PC-3 (cell line): ENCODE measurements around the gene FBXL15. TPM values are rescaled to one million over a fixed set of nuclear protein-coding genes. Genes with fewer than 3 reads are reported as not detected.

Source experiments
- ATAC-seq: fragments of 200-7000 bp; cut with Tn5 transposase; 2 replicates; pipeline ENCODE4 v1.9.1; 2020; ENCODE audit warnings: mild to moderate bottlenecking, moderate library complexity
- BruUV-seq: library from RNA; stranded (reverse); fragments of 400-500 nt; replicated peaks from 2 replicates; lab custom pipeline; 2021; lab: Mats Ljungman, UMichigan
- CTCF ChIA-PET: fragments of 300-600 bp; sonication (Branson Sonifier 250); formaldehyde crosslinking; loops from one replicate; lab custom pipeline; 2022; ENCODE audit warnings: antibody characterized with exemption; lab: Charles Lee
- POLR2A ChIA-PET: fragments of 300-600 bp; sonication (Branson Sonifier 250); formaldehyde crosslinking; loops from one replicate; lab custom pipeline; 2022; ENCODE audit warnings: antibody characterized with exemption; ENCODE audit not compliant: unreplicated experiment; lab: Charles Lee
- DNase-seq: peaks from one replicate; pipeline ENCODE4 v3.0.0-alpha.2; 2015
- H2AFZ ChIP-seq: fragments of 300-600 bp; sonication (generic); 2 replicates; pipeline ENCODE4 v1.6.0; 2016; ENCODE audit warnings: antibody characterized with exemption, low read length
- H3F3A ChIP-seq: fragments of 300-600 bp; sonication (generic); one replicate; pipeline ENCODE4 v1.6.0; 2017; ENCODE audit warnings: antibody characterized with exemption, low read length, control low read depth, mild to moderate bottlenecking; ENCODE audit not compliant: unreplicated experiment
- H3K27ac ChIP-seq: fragments of 300-600 bp; sonication (generic); 2 replicates; pipeline ENCODE4 v1.5.1; 2016; ENCODE audit warnings: mild to moderate bottlenecking, low read length
- H3K27me3 ChIP-seq: fragments of 300-600 bp; sonication (generic); 2 replicates; pipeline ENCODE4 v1.6.1; 2016; ENCODE audit warnings: low read length, mixed read lengths
- H3K36me3 ChIP-seq: fragments of 300-600 bp; sonication (generic); 2 replicates; pipeline ENCODE4 v1.6.1; 2016; ENCODE audit warnings: low read depth, mixed run types, low read length, mixed read lengths
- H3K4me1 ChIP-seq: fragments of 300-600 bp; sonication (generic); 2 replicates; pipeline ENCODE4 v1.5.1; 2016; ENCODE audit warnings: low read length; ENCODE audit not compliant: insufficient read depth
- H3K4me2 ChIP-seq: fragments of 300-600 bp; sonication (generic); 2 replicates; pipeline ENCODE4 v1.6.0; 2016; ENCODE audit warnings: low read length
- H3K4me3 ChIP-seq: fragments of 300-600 bp; sonication (generic); 2 replicates; pipeline ENCODE4 v1.5.1; 2016; ENCODE audit warnings: mild to moderate bottlenecking, low read length, mixed read lengths
- H3K79me2 ChIP-seq: fragments of 300-600 bp; sonication (generic); 2 replicates; pipeline ENCODE4 v1.6.1; 2017; ENCODE audit warnings: low read length, mixed read lengths
- H3K9ac ChIP-seq: fragments of 300-600 bp; sonication (generic); 2 replicates; pipeline ENCODE4 v1.6.0; 2016; ENCODE audit warnings: mild to moderate bottlenecking, low read length
- H3K9me2 ChIP-seq: fragments of 300-600 bp; sonication (generic); replicated peaks from 2 replicates; pipeline ENCODE4 v1.6.1; 2016; ENCODE audit warnings: mixed run types, low read length, mixed read lengths
- H3K9me3 ChIP-seq: fragments of 300-600 bp; sonication (generic); 2 replicates; pipeline ENCODE4 v1.6.1; 2016; ENCODE audit warnings: low read length, mixed read lengths
- H4K20me1 ChIP-seq: fragments of 300-600 bp; sonication (generic); 2 replicates; pipeline ENCODE4 v1.6.1; 2016; ENCODE audit warnings: low read length, mixed read lengths
- EZH2 ChIP-seq: fragments of 300-600 bp; sonication (generic); IDR thresholded peaks from one replicate; pipeline ENCODE4 v1.6.1; 2017; ENCODE audit warnings: antibody characterized with exemption, mild to moderate bottlenecking, low read length; ENCODE audit not compliant: unreplicated experiment
- EZH2phosphoT487 ChIP-seq: fragments of 300-600 bp; sonication (generic); IDR thresholded peaks from 2 replicates; pipeline ENCODE4 v1.6.1; 2018; ENCODE audit warnings: mild to moderate bottlenecking, antibody characterized with exemption, low read length, borderline replicate concordance
- intact Hi-C: fragments of 100-400 bp; cut with micrococcal nuclease; formaldehyde crosslinking; loops from 2 replicates; pipeline ENCODE4 v1.9.0; 2023
- total RNA-seq: library from RNA; depleted of rRNA; stranded (reverse); fragments of >200 nt; gene quantifications from 2 replicates; pipeline ENCODE4 v1.2.3, GENCODE V29; 2014
- TF ChIP-seq, protein P1 (sequence below): fragments of 300-600 bp; sonication (generic); conservative IDR thresholded peaks from 2 replicates; pipeline ENCODE4 v1.5.1; 2017; ENCODE audit warnings: antibody characterized with exemption, low read depth, mild to moderate bottlenecking, low read length

Gene FBXL15
- total RNA-seq, 1 experiment from 2014 or later, result 12.7 TPM

DNA sequence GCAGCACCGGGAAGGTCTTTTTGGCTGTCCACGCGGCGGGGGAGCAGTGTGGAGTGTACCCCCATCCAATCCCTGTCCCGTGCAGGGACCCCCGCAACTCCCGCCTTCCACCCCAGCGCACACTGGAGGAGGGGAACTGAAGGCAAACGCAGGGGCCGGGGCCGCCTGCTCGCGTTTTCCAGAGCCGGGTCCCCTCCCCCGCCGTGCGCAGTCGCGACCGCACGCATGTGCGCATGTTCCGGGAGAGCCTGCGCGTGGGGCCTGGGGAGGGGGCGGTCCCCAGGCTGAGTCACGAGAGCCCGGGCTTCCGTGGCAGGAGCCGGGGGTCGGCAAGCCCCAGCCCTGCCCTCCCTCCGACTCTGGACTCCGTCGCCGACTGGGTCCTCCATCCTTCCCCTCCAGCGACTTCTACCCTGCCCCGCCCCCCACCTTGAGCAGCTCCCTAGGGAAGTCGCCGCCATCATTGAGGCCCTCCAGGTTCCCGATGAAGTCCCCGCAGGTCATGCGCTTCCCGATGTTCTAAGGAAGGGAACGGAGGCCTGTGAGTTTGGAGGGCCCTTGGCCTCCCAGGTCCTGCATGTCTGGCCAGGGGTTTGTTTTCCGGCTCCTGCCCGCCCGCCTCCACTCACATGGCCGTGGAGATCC lies 10.1 kb upstream of the FBXL15 start:
- H2AFZ ChIP-seq, result no peak overlapping the region

DNA sequence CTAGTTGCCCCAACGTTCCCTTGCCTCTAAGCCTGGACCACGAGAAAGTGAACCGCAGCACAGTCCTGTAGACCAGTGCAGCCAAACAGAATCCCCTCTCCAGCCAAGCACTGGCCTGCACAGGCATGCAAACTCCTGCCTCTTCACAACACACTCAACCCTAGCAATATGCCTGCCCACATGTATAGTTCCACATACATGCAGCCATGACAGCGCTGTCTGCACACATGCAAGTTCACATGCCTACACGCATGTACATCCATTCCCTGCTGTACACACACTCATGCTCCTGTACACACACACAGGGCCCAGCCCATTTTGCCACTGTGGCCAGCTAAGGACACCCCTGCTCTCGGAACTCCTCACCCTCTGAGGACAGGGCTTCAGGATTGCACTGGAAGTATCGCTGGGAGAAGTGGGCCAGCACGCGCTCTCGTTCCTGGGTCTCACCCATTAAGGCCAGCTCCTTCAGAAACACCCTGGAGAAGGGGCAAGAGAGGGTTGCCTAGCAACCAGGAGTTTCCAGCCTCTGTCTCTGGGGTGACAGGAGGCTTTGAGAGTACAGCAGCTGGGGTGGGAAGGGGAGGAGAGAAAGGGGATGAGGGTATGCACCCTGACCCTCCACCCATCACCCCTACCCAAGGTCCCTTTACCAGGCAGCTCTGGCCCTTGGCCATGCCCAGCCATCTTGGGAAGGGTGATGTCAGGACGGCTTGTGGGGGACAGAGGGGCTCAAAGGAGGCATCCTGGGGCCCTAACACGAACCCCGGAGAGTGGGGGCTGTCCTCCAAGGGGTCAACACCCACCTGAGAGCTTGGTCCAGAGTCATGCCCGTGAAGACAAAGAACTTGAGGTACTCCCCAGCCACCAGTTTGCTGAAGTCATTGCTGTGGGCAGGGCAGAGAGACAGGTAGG lies 9.0 kb upstream of the FBXL15 start:
- CTCF ChIA-PET, result no interaction called here
- Histone ChIP-seq H3K9me3 (no peaks in the 10 kb centered on the region), H3K4me1 (no peaks in the 10 kb centered on the region), H3K4me2 (no peak overlapping the region), H2AFZ (no peak overlapping the region), H3K9ac (no peak overlapping the region), H3K27me3 (peaks cover 8% of the 10 kb centered on the region; the same call in 1 of the 2 replicates), H3K36me3 (no peaks in the 10 kb centered on the region), H3K4me3 (no peak overlapping the region), H4K20me1 (no peaks in the 10 kb centered on the region), H3K27ac (no peak overlapping the region), H3K79me2 (no peaks in the 10 kb centered on the region), H3K9me2 (no peaks in the 10 kb centered on the region), H3F3A (no peaks in the 10 kb centered on the region)
- POLR2A ChIA-PET, result no interaction called here
- ATAC-seq (no peak), DNase-seq (no peak)
- intact Hi-C loops, result no loop called here
- BruUV-seq, result no TSS peak
- TF ChIP-seq EZH2 (no peak), EZH2phosphoT487 (no peak)
- TF ChIP-seq, protein P1, sequence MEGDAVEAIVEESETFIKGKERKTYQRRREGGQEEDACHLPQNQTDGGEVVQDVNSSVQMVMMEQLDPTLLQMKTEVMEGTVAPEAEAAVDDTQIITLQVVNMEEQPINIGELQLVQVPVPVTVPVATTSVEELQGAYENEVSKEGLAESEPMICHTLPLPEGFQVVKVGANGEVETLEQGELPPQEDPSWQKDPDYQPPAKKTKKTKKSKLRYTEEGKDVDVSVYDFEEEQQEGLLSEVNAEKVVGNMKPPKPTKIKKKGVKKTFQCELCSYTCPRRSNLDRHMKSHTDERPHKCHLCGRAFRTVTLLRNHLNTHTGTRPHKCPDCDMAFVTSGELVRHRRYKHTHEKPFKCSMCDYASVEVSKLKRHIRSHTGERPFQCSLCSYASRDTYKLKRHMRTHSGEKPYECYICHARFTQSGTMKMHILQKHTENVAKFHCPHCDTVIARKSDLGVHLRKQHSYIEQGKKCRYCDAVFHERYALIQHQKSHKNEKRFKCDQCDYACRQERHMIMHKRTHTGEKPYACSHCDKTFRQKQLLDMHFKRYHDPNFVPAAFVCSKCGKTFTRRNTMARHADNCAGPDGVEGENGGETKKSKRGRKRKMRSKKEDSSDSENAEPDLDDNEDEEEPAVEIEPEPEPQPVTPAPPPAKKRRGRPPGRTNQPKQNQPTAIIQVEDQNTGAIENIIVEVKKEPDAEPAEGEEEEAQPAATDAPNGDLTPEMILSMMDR, result no peak

More for the DNA sequence above, 10.1 kb upstream of the FBXL15 start:
- Histone ChIP-seq H3K4me3 (no peak overlapping the region), H3K4me1 (no peaks in the 10 kb centered on the region), H3K36me3 (no peaks in the 10 kb centered on the region), H4K20me1 (no peaks in the 10 kb centered on the region), H3K27ac (no peak overlapping the region), H3K4me2 (no peak overlapping the region), H3K79me2 (no peaks in the 10 kb centered on the region), H3K27me3 (peaks cover 8% of the 10 kb centered on the region; the same call in 1 of the 2 replicates), H3F3A (no peaks in the 10 kb centered on the region), H3K9me3 (no peaks in the 10 kb centered on the region), H3K9ac (no peak overlapping the region), H3K9me2 (no peaks in the 10 kb centered on the region)
- intact Hi-C loops, result no loop called here
- TF ChIP-seq EZH2phosphoT487, result no peak
- no peak for TF ChIP-seq EZH2
- TF ChIP-seq, protein P1, result no peak
- ChIA-PET CTCF (no interaction called here), POLR2A (no interaction called here)
- no TSS peak for BruUV-seq
- no peak for DNase-seq
- ATAC-seq, result no peak

DNA sequence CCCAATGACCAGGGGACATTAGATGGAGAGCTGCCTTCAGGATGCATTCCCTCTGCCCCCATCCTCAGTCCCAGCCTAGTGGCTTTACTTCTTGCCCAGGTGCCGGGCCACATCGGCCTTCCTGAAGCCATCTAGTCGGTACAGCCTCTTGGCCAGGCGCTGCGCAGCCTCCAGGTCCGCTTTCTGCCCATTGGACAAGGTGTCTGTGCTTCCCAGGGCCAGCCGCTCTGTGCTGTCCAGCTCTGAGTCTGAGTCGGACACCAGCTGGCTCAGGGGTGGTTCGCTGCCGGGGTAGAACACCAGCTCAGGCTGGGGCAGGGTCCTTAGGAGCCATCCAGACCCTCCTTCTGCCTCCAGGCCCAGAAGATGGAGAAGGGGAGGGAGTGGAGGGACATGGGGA lies 8.3 kb upstream of the FBXL15 start:
- Histone ChIP-seq H3K27ac (no peak overlapping the region), H3K79me2 (no peaks in the 10 kb centered on the region), H3K9ac (no peak overlapping the region), H3K36me3 (no peaks in the 10 kb centered on the region), H2AFZ (no peak overlapping the region), H3K4me3 (no peak overlapping the region), H3K4me1 (no peaks in the 10 kb centered on the region), H3K4me2 (no peak overlapping the region), H3F3A (no peaks in the 10 kb centered on the region), H3K27me3 (peaks cover 8% of the 10 kb centered on the region; the same call in 1 of the 2 replicates), H3K9me2 (no peaks in the 10 kb centered on the region), H4K20me1 (no peaks in the 10 kb centered on the region), H3K9me3 (no peaks in the 10 kb centered on the region)
- ChIA-PET CTCF (no interaction called here), POLR2A (no interaction called here)
- ATAC-seq (no peak), DNase-seq (no peak)
- no TSS peak for BruUV-seq
- intact Hi-C loops, result no loop called here
- TF ChIP-seq, protein P1, result no peak
- TF ChIP-seq EZH2 (no peak), EZH2phosphoT487 (no peak)
